ENCODE data around the gene CELF1. TPM values are rescaled to one million over a fixed set of nuclear protein-coding genes. Genes with fewer than 3 reads are reported as not detected.

The CELF1 gene
- total and polyA plus RNA-seq, 10 of the 15 experiments (the other 5 are each of a cell fraction or from before 2014, with no cell fraction given): 35.3 to 128 (median 85.7) TPM

GRCh38 chr11:47516984-47517853 lies 35.7 kb downstream of the CELF1 start:
- Histone ChIP-seq H3K4me1 (ENCODE audit: control insufficient read depth, insufficient read depth, low read length) (peaks cover 53% of the 10 kb centered on the region), H3K9me3 (replicated peaks; ENCODE audit: control insufficient read depth, insufficient read depth, low read length) (no peaks in the 10 kb centered on the region), H4K20me1 (ENCODE audit: control insufficient read depth, insufficient read depth) (no peaks in the 10 kb centered on the region; the same call in 1 of the 2 replicates), H3K27ac (ENCODE audit: control insufficient read depth, insufficient read depth) (no peak overlapping the region), H3K4me2 (ENCODE audit: control insufficient read depth, insufficient read depth) (no peak overlapping the region), H3K4me3 (no peak overlapping the region), H3K9ac (ENCODE audit: control insufficient read depth, insufficient read depth, low read length) (no peak overlapping the region), H2AFZ (ENCODE audit: control insufficient read depth, low read depth, low read length) (no peak overlapping the region), H3K36me3 (ENCODE audit: control insufficient read depth in 2 of 2, insufficient read depth in 2 of 2, low read length in 1 of 2) (peaks cover 0 to 2% of the 10 kb centered on the region in 2 experiments; a peak in 3 of 4 replicates), H3K79me2 (ENCODE audit: control insufficient read depth, insufficient read depth, low read length) (peaks cover 94% of the 10 kb centered on the region), H3K27me3 (replicated peaks in 1 of 2; ENCODE audit: control insufficient read depth in 2 of 2, insufficient read depth in 2 of 2, low read length in 1 of 2) (no peaks in the 10 kb centered on the region)
- FAIRE-seq (no peak), ATAC-seq (no peak), DNase-seq (ENCODE audit: low read depth, low spot score) (no peak)
- in situ Hi-C loops (cut with MboI) (no loop called here), intact Hi-C loops (cut with micrococcal nuclease; ENCODE audit: unreplicated experiment) (loop anchor here (5.0 kb wide), 1 partner anchor 35 kb away; the partner anchor contains the start of gene CELF1)
- ChIA-PET POLR2A (interaction anchor here (0.6 to 1.6 kb wide), 5 partner anchors 16 to 242 kb away, joined by 3 to 6 read pairs (median 4); no protein-coding TSS in a partner anchor), RAD21 (ENCODE audit: unreplicated experiment) (interaction anchor here (0.7 to 2.2 kb wide), 6 partner anchors 8 to 35 kb away, joined by 3 to 10 read pairs (median 3); partner anchors contain the start of gene CELF1), SMC1A (ENCODE audit: uncharacterized antibody, unreplicated experiment) (interaction anchor here (0.6 to 2.9 kb wide), 11 partner anchors 8 to 336 kb away, joined by 3 to 17 read pairs (median 4); partner anchors contain the start of gene CELF1), CTCF (interaction anchor here (0.6 to 3.1 kb wide), 8 partner anchors 11 to 1447 kb away, joined by 3 to 10 read pairs (median 3); no protein-coding TSS in a partner anchor)
- BruUV-seq (replicated peaks): no TSS peak
- WGBS (ENCODE audit: insufficient coverage, insufficient replicate concordance, low lambda C conversion rate, missing lambda C conversion rate): 91% methylated on average over 10 of the region's 10 CpGs
- no peak for TF ChIP-seq SKIL (IDR thresholded peaks at IDR 0.05; ENCODE audit: low read depth, poor library complexity, severe bottlenecking)
- TF ChIP-seq NRF1 (conservative IDR thresholded peaks at IDR 0.05; ENCODE audit: low read depth, low read length): no peak
- no peak for TF ChIP-seq CHD4 (IDR thresholded peaks at IDR 0.05)
- TF ChIP-seq, protein P1, sequence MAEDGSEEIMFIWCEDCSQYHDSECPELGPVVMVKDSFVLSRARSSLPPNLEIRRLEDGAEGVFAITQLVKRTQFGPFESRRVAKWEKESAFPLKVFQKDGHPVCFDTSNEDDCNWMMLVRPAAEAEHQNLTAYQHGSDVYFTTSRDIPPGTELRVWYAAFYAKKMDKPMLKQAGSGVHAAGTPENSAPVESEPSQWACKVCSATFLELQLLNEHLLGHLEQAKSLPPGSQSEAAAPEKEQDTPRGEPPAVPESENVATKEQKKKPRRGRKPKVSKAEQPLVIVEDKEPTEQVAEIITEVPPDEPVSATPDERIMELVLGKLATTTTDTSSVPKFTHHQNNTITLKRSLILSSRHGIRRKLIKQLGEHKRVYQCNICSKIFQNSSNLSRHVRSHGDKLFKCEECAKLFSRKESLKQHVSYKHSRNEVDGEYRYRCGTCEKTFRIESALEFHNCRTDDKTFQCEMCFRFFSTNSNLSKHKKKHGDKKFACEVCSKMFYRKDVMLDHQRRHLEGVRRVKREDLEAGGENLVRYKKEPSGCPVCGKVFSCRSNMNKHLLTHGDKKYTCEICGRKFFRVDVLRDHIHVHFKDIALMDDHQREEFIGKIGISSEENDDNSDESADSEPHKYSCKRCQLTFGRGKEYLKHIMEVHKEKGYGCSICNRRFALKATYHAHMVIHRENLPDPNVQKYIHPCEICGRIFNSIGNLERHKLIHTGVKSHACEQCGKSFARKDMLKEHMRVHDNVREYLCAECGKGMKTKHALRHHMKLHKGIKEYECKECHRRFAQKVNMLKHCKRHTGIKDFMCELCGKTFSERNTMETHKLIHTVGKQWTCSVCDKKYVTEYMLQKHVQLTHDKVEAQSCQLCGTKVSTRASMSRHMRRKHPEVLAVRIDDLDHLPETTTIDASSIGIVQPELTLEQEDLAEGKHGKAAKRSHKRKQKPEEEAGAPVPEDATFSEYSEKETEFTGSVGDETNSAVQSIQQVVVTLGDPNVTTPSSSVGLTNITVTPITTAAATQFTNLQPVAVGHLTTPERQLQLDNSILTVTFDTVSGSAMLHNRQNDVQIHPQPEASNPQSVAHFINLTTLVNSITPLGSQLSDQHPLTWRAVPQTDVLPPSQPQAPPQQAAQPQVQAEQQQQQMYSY (CRISPR knock-in tag; IDR thresholded peaks at IDR 0.05): no peak
- TF ChIP-seq RCOR1 (conservative IDR thresholded peaks at IDR 0.05; ENCODE audit: low read depth, low read length): no peak
- TF ChIP-seq SMC3 (IDR thresholded peaks at IDR 0.05; ENCODE audit: borderline replicate concordance, low read length): no peak
- TF ChIP-seq ATF7 (IDR thresholded peaks at IDR 0.05; ENCODE audit: low read depth): no peak
- TF ChIP-seq EGR1 (IDR thresholded peaks at IDR 0.05; ENCODE audit: borderline replicate concordance in 1 of 2, low read depth in 2 of 2, low read length in 2 of 2): no peak
- no peak for TF ChIP-seq MEF2A (IDR thresholded peaks at IDR 0.05; ENCODE audit: insufficient read depth, low read depth, low read length)
- TF ChIP-seq, protein P2, sequence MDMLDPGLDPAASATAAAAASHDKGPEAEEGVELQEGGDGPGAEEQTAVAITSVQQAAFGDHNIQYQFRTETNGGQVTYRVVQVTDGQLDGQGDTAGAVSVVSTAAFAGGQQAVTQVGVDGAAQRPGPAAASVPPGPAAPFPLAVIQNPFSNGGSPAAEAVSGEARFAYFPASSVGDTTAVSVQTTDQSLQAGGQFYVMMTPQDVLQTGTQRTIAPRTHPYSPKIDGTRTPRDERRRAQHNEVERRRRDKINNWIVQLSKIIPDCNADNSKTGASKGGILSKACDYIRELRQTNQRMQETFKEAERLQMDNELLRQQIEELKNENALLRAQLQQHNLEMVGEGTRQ (IDR thresholded peaks at IDR 0.05; ENCODE audit: borderline replicate concordance, low read depth, low read length): no peak
- TF ChIP-seq CREB1 (IDR thresholded peaks at IDR 0.05; ENCODE audit: low read depth): no peak
- TF ChIP-seq CREM (IDR thresholded peaks at IDR 0.05; ENCODE audit: low read depth): no peak
- no peak for TF ChIP-seq ZNF274 (IDR thresholded peaks at IDR 0.05; ENCODE audit: insufficient read depth, insufficient read length)
